Motor neuron (in vitro differentiated cells): ENCODE results near the gene NRTN. TPM values are rescaled to one million over a fixed set of nuclear protein-coding genes. Genes with fewer than 3 reads are reported as not detected.
"Not testable (repeated sequence)": the region's sequence is repeated elsewhere in the genome, so short reads cannot be mapped to it uniquely, and the experiment has no call there.

Experiments used
- ATAC-seq, 8 experiments: fragments of 200-7000 bp; cut with Tn5 transposase; replicated peaks in 6 of 8; 2 replicates each; pipeline ENCODE4 v1.8.0; 2021; ENCODE audit warnings: mild to moderate bottlenecking in 8 of 8, moderate library complexity in 8 of 8
- H3K27ac ChIP-seq, 2 donors: fragments of 250-450 bp; sonication (Bioruptor Pico); 2 replicates each; pipeline ENCODE4 v1.9.0; 2021; ENCODE audit warnings: antibody characterized with exemption in 2 of 2, mild to moderate bottlenecking in 2 of 2, moderate library complexity in 1 of 2
- H3K4me1 ChIP-seq, 2 donors: fragments of 250-450 bp; sonication (Bioruptor Pico); replicated peaks in 1 of 2; 2 replicates each; pipeline ENCODE4 v1.6.1; 2021; ENCODE audit warnings: antibody characterized with exemption in 2 of 2, mild to moderate bottlenecking in 2 of 2, moderate library complexity in 1 of 2
- H3K4me3 ChIP-seq, 5 donors: fragments of 250-450 bp; sonication (Bioruptor Pico); 2 replicates each; pipeline ENCODE4 v1.9.0; 2021; ENCODE audit warnings: antibody characterized with exemption in 5 of 5, mild to moderate bottlenecking in 5 of 5, moderate library complexity in 4 of 5
- WGBS, 10 experiments: fragments of 450-650 bp; shearing (Covaris generic); methylation state at CpG; one replicate each; pipeline ENCODE4 v1.0.0; 2022; 5-methylcytosine and 5-hydroxymethylcytosine counted together
- in situ Hi-C, 9 experiments: fragments of 400-800 bp; cut with MboI; loops; one replicate each; pipeline ENCODE4 v1.15.0; 2021; ENCODE audit warnings: low sequenced_read_pairs in 9 of 9, low pct_unique_long_range_greater_than_20kb in 2 of 9; ENCODE audit not compliant: unreplicated experiment in 9 of 9
- total RNA-seq, 8 experiments: library from RNA; unstranded; fragments of 300-600 nt; gene quantifications; 2 replicates each; pipeline versions ENCODE4 v1.2.3 to v1.2.4, GENCODE V29; 2022

Gene NRTN
- total RNA-seq, 8 experiments from 2014 or later: 0.49 to 2.7 (median 1.1) TPM; not detected in 2

GRCh38 chr19:5832527-5833216 lies 27.8 kb downstream of the NRTN start:
- in situ Hi-C loops: no loop called here
- no peak overlapping the region for H3K27ac ChIP-seq
- 0 to 100% (median 80%) methylated on average over 1 to 5 of the region's 6 CpGs; no CpG with 5 or more reads in 6 of the 10 experiments for WGBS, 10 experiments
- no peak for ATAC-seq
- H3K4me1 ChIP-seq: peaks cover 9 to 10% of the 10 kb centered on the region in 2 donors
- H3K4me3 ChIP-seq: no peak overlapping the region

GRCh38 chr19:5837761-5838352 lies 33.0 kb downstream of the NRTN start:
- no peak for ATAC-seq
- WGBS, 10 experiments: 30 to 84% (median 57%) methylated on average over 2 to 10 of the region's 15 CpGs; no CpG with 5 or more reads in 3 of the 10 experiments
- Histone ChIP-seq H3K27ac (no peak overlapping the region), H3K4me3 (no peak overlapping the region), H3K4me1 (no peaks in the 10 kb centered on the region)
- in situ Hi-C loops: no loop called here

GRCh38 chr19:5838353-5839064 lies 33.6 kb downstream of the NRTN start:
- in situ Hi-C loops: no loop called here
- ATAC-seq: peak in 2 of 8 experiments; percentile 12 to 14
- Histone ChIP-seq H3K4me1 (no peaks in the 10 kb centered on the region), H3K27ac (no peak overlapping the region), H3K4me3 (no peak overlapping the region)
- WGBS, 10 experiments: 50 to 100% (median 87%) methylated on average over 1 to 9 of the region's 20 CpGs; no CpG with 5 or more reads in 3 of the 10 experiments

GRCh38 chr19:5839065-5840017 lies 34.5 kb downstream of the NRTN start, which contains the start of gene FUT6:
Gene FUT6, minus strand, starts transcription at chr19:5839702. Its CDS starts 7,135 bp downstream, at chr19:5832567.
- 40 to 100% (median 87%) methylated on average over 1 to 7 of the region's 9 CpGs for WGBS, 10 experiments
- Histone ChIP-seq H3K4me1 (no peaks in the 10 kb centered on the region), H3K4me3 (no peak within 1 kb of the TSS), H3K27ac (no peak within 1 kb of the TSS)
- in situ Hi-C loops: no loop called here
- no peak for ATAC-seq

GRCh38 chr19:5841735-5842111 lies 36.9 kb downstream of the NRTN start:
- ATAC-seq: peak in 3 of 8 experiments; percentile 20 to 22 (median 20)
- H3K27ac ChIP-seq, H3K4me3 ChIP-seq, H3K4me1 ChIP-seq, in situ Hi-C loops: not testable (repeated sequence)
- WGBS, 10 experiments: no CpG with 5 or more reads among the region's 6 CpGs

- ATAC-seq: peak in 3 of 8 experiments; percentile 6 to 19 (median 9)
- WGBS, 10 experiments: 33 to 100% (median 67%) methylated on average over 1 to 5 of the region's 21 CpGs; no CpG with 5 or more reads in 7 of the 10 experiments
- in situ Hi-C loops: no loop called here
Observed at GRCh38 chr19:5843295-5843927, 38.5 kb downstream of the NRTN start.

GRCh38 chr19:5844456-5845433 lies 39.9 kb downstream of the NRTN start:
- in situ Hi-C loops: no loop called here
- Histone ChIP-seq H3K27ac (no peak overlapping the region), H3K4me1 (peaks cover 0 to 10% of the 10 kb centered on the region in 2 donors), H3K4me3 (no peak overlapping the region)
- WGBS, 10 experiments: 40 to 88% (median 87%) methylated on average over 1 to 8 of the region's 24 CpGs; no CpG with 5 or more reads in 5 of the 10 experiments
- peak in 1 of 8 experiments; percentile 12 for ATAC-seq

More at GRCh38 chr19:5843295-5843927, 38.5 kb downstream of the NRTN start:
- Histone ChIP-seq H3K4me1 (peaks cover 0 to 5% of the 10 kb centered on the region in 2 donors), H3K27ac (no peak overlapping the region), H3K4me3 (no peak overlapping the region)

GRCh38 chr19:5847846-5848245 lies 43.0 kb downstream of the NRTN start:
- in situ Hi-C loops, ATAC-seq, H3K27ac ChIP-seq, H3K4me3 ChIP-seq: not testable (repeated sequence)
- peaks cover 4 to 10% of the 10 kb centered on the region in 2 donors for H3K4me1 ChIP-seq
- WGBS, 10 experiments: 60 to 100% (median 92%) methylated on average over 1 to 6 of the region's 10 CpGs; no CpG with 5 or more reads in 4 of the 10 experiments

GRCh38 chr19:5848621-5849020 lies 43.8 kb downstream of the NRTN start:
- in situ Hi-C loops, H3K27ac ChIP-seq, H3K4me3 ChIP-seq, ATAC-seq: not testable (repeated sequence)
- 32 to 75% (median 60%) methylated on average over 2 to 5 of the region's 5 CpGs for WGBS, 10 experiments
- H3K4me1 ChIP-seq: peaks cover 4 to 10% of the 10 kb centered on the region in 2 donors

- Histone ChIP-seq H3K27ac (no peak overlapping the region), H3K4me1 (peaks cover 4 to 10% of the 10 kb centered on the region in 2 donors), H3K4me3 (no peak overlapping the region)
- ATAC-seq: no peak
- in situ Hi-C loops: no loop called here
- 55 to 100% (median 87%) methylated on average over 2 to 5 of the region's 6 CpGs; no CpG with 5 or more reads in 4 of the 10 experiments for WGBS, 10 experiments
Observed at GRCh38 chr19:5850189-5850588, 45.3 kb downstream of the NRTN start.

GRCh38 chr19:5850743-5851293 lies 46.0 kb downstream of the NRTN start:
- 0 to 68% (median 31%) methylated on average over 1 to 5 of the region's 5 CpGs; no CpG with 5 or more reads in 6 of the 10 experiments for WGBS, 10 experiments
- H3K4me3 ChIP-seq: no peak overlapping the region
- no peak overlapping the region for H3K27ac ChIP-seq
- in situ Hi-C loops: no loop called here
- H3K4me1 ChIP-seq: peaks cover 4 to 10% of the 10 kb centered on the region in 2 donors
- peak; percentile 24 to 97 (median 80) for ATAC-seq
